Astrocyte (in vitro differentiated cells and primary cell): ENCODE measurements around the gene UCN2. TPM values are rescaled to one million over a fixed set of nuclear protein-coding genes. Genes with fewer than 3 reads are reported as not detected.

Source experiments
- DNase-seq: peaks from one replicate; pipeline ENCODE4 v3.0.0-alpha.2; 2010; ENCODE audit warnings: low read depth
- FAIRE-seq: peaks from 2 replicates; lab custom pipeline; 2011; peaks lifted over from hg19 to GRCh38; lab: Jason Lieb, UNC
- H2AFZ ChIP-seq: 2 replicates; pipeline ENCODE4 v1.6.0; 2012; ENCODE audit warnings: low read depth, low read length, inconsistent platforms
- H3K27ac ChIP-seq: 2 replicates; pipeline ENCODE4 v1.5.1; 2011; ENCODE audit warnings: low read depth, low read length, inconsistent platforms
- H3K27me3 ChIP-seq: 2 replicates; pipeline ENCODE4 v1.6.0; 2011; ENCODE audit warnings: low read length, inconsistent platforms; ENCODE audit not compliant: insufficient read depth
- H3K36me3 ChIP-seq: 2 replicates; pipeline ENCODE4 v1.5.1; 2011; ENCODE audit warnings: low read length, inconsistent platforms; ENCODE audit not compliant: insufficient read depth
- H3K4me1 ChIP-seq: 2 replicates; pipeline ENCODE4 v1.5.1; 2011; ENCODE audit warnings: low read length, inconsistent platforms; ENCODE audit not compliant: insufficient read depth
- H3K4me2 ChIP-seq: 2 replicates; pipeline ENCODE4 v1.6.0; 2012; ENCODE audit warnings: low read length, inconsistent platforms
- H3K4me3 ChIP-seq: 2 replicates; pipeline ENCODE4 v1.5.1; 2011; ENCODE audit warnings: low read depth, mild to moderate bottlenecking, low read length, inconsistent platforms; ENCODE audit not compliant: insufficient read depth
- H3K79me2 ChIP-seq: 2 replicates; pipeline ENCODE4 v1.6.0; 2012; ENCODE audit warnings: mild to moderate bottlenecking, low read length, inconsistent platforms; ENCODE audit not compliant: insufficient read depth
- H3K9ac ChIP-seq: 2 replicates; pipeline ENCODE4 v1.6.0; 2012; ENCODE audit warnings: mild to moderate bottlenecking, low read length, inconsistent platforms
- H3K9me3 ChIP-seq: 2 replicates; pipeline ENCODE4 v1.5.1; 2012; ENCODE audit warnings: low read depth, mild to moderate bottlenecking, low read length, inconsistent platforms; ENCODE audit not compliant: insufficient read depth
- H4K20me1 ChIP-seq: 2 replicates; pipeline ENCODE4 v1.6.0; 2012; ENCODE audit warnings: low read length, inconsistent platforms; ENCODE audit not compliant: insufficient read depth
- H3K27ac Mint-ChIP-seq: one replicate; pipeline ENCODE4 v1.8.0; 2021; ENCODE audit warnings: mild to moderate bottlenecking, mixed read lengths; ENCODE audit not compliant: unreplicated experiment
- H3K27me3 Mint-ChIP-seq: one replicate; pipeline ENCODE4 v1.8.0; 2021; ENCODE audit warnings: low read depth, mixed read lengths; ENCODE audit not compliant: unreplicated experiment
- H3K36me3 Mint-ChIP-seq: one replicate; pipeline ENCODE4 v1.8.0; 2021; ENCODE audit warnings: low read depth, mixed read lengths; ENCODE audit not compliant: unreplicated experiment
- H3K4me1 Mint-ChIP-seq: one replicate; pipeline ENCODE4 v1.8.0; 2021; ENCODE audit warnings: low read depth, mixed read lengths; ENCODE audit not compliant: unreplicated experiment
- H3K4me3 Mint-ChIP-seq: one replicate; pipeline ENCODE4 v1.8.0; 2021; ENCODE audit warnings: mild to moderate bottlenecking, moderate library complexity, mixed read lengths; ENCODE audit not compliant: unreplicated experiment
- H3K9me3 Mint-ChIP-seq: one replicate; pipeline ENCODE4 v1.8.0; 2021; ENCODE audit warnings: mild to moderate bottlenecking, mixed read lengths; ENCODE audit not compliant: unreplicated experiment
- CTCF ChIP-seq: IDR thresholded peaks from 2 replicates; pipeline ENCODE4 v1.5.1; 2011; ENCODE audit warnings: low read depth, mild to moderate bottlenecking, inconsistent platforms, low read length, moderate library complexity; ENCODE audit not compliant: insufficient read depth
- EZH2 ChIP-seq: IDR thresholded peaks from 2 replicates; pipeline ENCODE4 v1.6.1; 2012; ENCODE audit warnings: mild to moderate bottlenecking, low read length, inconsistent platforms; ENCODE audit not compliant: insufficient read depth
- total RNA-seq: library from RNA; stranded (reverse); gene quantifications from 2 replicates; pipeline ENCODE4 v1.2.1, GENCODE V29; 2021

The UCN2 gene
- total RNA-seq, 1 donor from 2014 or later: 3.3 TPM

- Mint-ChIP-seq H3K4me3 (no peak overlapping the region), H3K27ac (no peak overlapping the region), H3K4me1 (no peaks in the 10 kb centered on the region), H3K36me3 (peaks cover 51% of the 10 kb centered on the region), H3K27me3 (no peaks in the 10 kb centered on the region), H3K9me3 (no peaks in the 10 kb centered on the region)
- peaks cover 13% of the 10 kb centered on the region for H3K36me3 ChIP-seq
- no peaks in the 10 kb centered on the region for H3K79me2 ChIP-seq
- FAIRE-seq: no peak
- H4K20me1 ChIP-seq: no peaks in the 10 kb centered on the region
- H3K4me3 ChIP-seq: no peak overlapping the region
- no peak overlapping the region for H3K9ac ChIP-seq
- H3K27me3 ChIP-seq: no peaks in the 10 kb centered on the region
- H3K4me1 ChIP-seq: no peaks in the 10 kb centered on the region
- no peak overlapping the region for H3K4me2 ChIP-seq
- no peak for TF ChIP-seq CTCF
- TF ChIP-seq EZH2: no peak
- DNase-seq: no peak
- no peaks in the 10 kb centered on the region for H3K9me3 ChIP-seq
- H3K27ac ChIP-seq: no peak overlapping the region
- H2AFZ ChIP-seq: no peak overlapping the region
Measured at GRCh38 chr3:48538451-48538850, 25.1 kb downstream of the UCN2 start.

GRCh38 chr3:48536785-48537184 is 26.8 kb downstream of the UCN2 start:
- Histone ChIP-seq H3K36me3 (peaks cover 13% of the 10 kb centered on the region), H3K4me2 (no peak overlapping the region), H3K4me3 (no peak overlapping the region), H4K20me1 (no peaks in the 10 kb centered on the region), H3K9me3 (no peaks in the 10 kb centered on the region), H2AFZ (no peak overlapping the region), H3K9ac (no peak overlapping the region), H3K27ac (no peak overlapping the region), H3K79me2 (no peaks in the 10 kb centered on the region), H3K27me3 (no peaks in the 10 kb centered on the region), H3K4me1 (no peaks in the 10 kb centered on the region)
- no peaks in the 10 kb centered on the region for H3K9me3 Mint-ChIP-seq
- no peaks in the 10 kb centered on the region for H3K4me1 Mint-ChIP-seq
- TF ChIP-seq EZH2: no peak
- TF ChIP-seq CTCF: no peak
- DNase-seq (no peak), FAIRE-seq (no peak)
- H3K27ac Mint-ChIP-seq: no peak overlapping the region
- H3K4me3 Mint-ChIP-seq: no peak overlapping the region
- no peaks in the 10 kb centered on the region for H3K27me3 Mint-ChIP-seq
- peaks cover 45% of the 10 kb centered on the region for H3K36me3 Mint-ChIP-seq

GRCh38 chr3:48536116-48536515 is 27.5 kb downstream of the UCN2 start:
- Mint-ChIP-seq H3K36me3 (peaks cover 48% of the 10 kb centered on the region), H3K27me3 (no peaks in the 10 kb centered on the region), H3K27ac (no peak overlapping the region), H3K4me1 (no peaks in the 10 kb centered on the region), H3K4me3 (no peak overlapping the region), H3K9me3 (no peaks in the 10 kb centered on the region)
- no peaks in the 10 kb centered on the region for H3K79me2 ChIP-seq
- no peaks in the 10 kb centered on the region for H3K4me1 ChIP-seq
- H3K9me3 ChIP-seq: no peaks in the 10 kb centered on the region
- H4K20me1 ChIP-seq: no peaks in the 10 kb centered on the region
- no peak overlapping the region for H2AFZ ChIP-seq
- H3K36me3 ChIP-seq: peaks cover 13% of the 10 kb centered on the region
- DNase-seq (no peak), FAIRE-seq (no peak)
- H3K9ac ChIP-seq: no peak overlapping the region
- no peak overlapping the region for H3K4me2 ChIP-seq
- no peak overlapping the region for H3K4me3 ChIP-seq
- TF ChIP-seq EZH2 (no peak), CTCF (no peak)
- H3K27me3 ChIP-seq: no peaks in the 10 kb centered on the region
- H3K27ac ChIP-seq: no peak overlapping the region
